HEK293 (cell line): ENCODE results near the gene METTL26.

Experiments
- CTCF ChIA-PET: fragments of 350-600 bp; formaldehyde crosslinking; extraction: SDS; loops from one replicate; lab custom pipeline; 2021; ENCODE audit warnings: antibody characterized with exemption; lab: Yijun Ruan, JAX
- POLR2A ChIA-PET: fragments of 300-600 bp; formaldehyde crosslinking; extraction: SDS; loops from one replicate; lab custom pipeline; 2020; ENCODE audit warnings: antibody characterized with exemption, inconsistent platforms; lab: Yijun Ruan, JAX
- H3K27ac ChIP-seq: fragments of 200-500 bp; sonication (Bioruptor generic); 2 replicates; pipeline ENCODE4 v1.5.1; 2014; ENCODE audit warnings: low read depth, low read length, control low read depth, inconsistent platforms; ENCODE audit errors: extremely low read depth
- H3K36me3 ChIP-seq, 2 experiments: fragments of 200-500 bp in 1 of 2; sonication (Bioruptor generic) in 1 of 2; 1 replicate in 1 of 2; 2 replicates in 1 of 2; pipeline ENCODE4 v1.5.1; 2014 to 2017; ENCODE audit warnings: inconsistent platforms in 2 of 2, low read length in 2 of 2; ENCODE audit not compliant: control insufficient read depth in 2 of 2, insufficient read depth in 1 of 2
- H3K4me1 ChIP-seq: fragments of 200-500 bp; sonication (Bioruptor generic); 2 replicates; pipeline ENCODE4 v1.5.1; 2014; ENCODE audit warnings: mild to moderate bottlenecking, low read length, inconsistent platforms; ENCODE audit not compliant: control insufficient read depth, insufficient read depth
- H3K4me3 ChIP-seq: 2 replicates; pipeline ENCODE4 v1.5.1; 2011; ENCODE audit warnings: low read depth, mild to moderate bottlenecking, control low read depth, low read length, moderate library complexity
- H3K9me3 ChIP-seq: fragments of 200-500 bp; sonication (Bioruptor generic); 2 replicates; pipeline ENCODE4 v1.5.1; 2014; ENCODE audit warnings: low read depth, low read length, inconsistent platforms; ENCODE audit not compliant: control insufficient read depth, insufficient read depth
- EGR2 ChIP-seq: fragments of 450-650 bp; formaldehyde crosslinking; IDR thresholded peaks from 2 replicates; pipeline ENCODE4 v1.5.1; 2016; ENCODE audit warnings: low read depth, missing biosample characterization, missing genetic modification characterization
- KLF10 ChIP-seq: fragments of 450-650 bp; IDR thresholded peaks from 2 replicates; pipeline ENCODE4 v1.5.1; 2018; ENCODE audit warnings: missing biosample characterization, mild to moderate bottlenecking, missing genetic modification characterization
- KLF16 ChIP-seq: fragments of 450-650 bp; formaldehyde crosslinking; IDR thresholded peaks from 2 replicates; pipeline ENCODE4 v1.5.1; 2017; ENCODE audit warnings: missing biosample characterization, missing genetic modification characterization
- SP2 ChIP-seq: fragments of 450-650 bp; formaldehyde crosslinking; IDR thresholded peaks from 2 replicates; pipeline ENCODE4 v1.5.1; 2016; ENCODE audit warnings: missing biosample characterization, missing genetic modification characterization
- ZBTB17 ChIP-seq: fragments of 450-650 bp; formaldehyde crosslinking; IDR thresholded peaks from 2 replicates; pipeline ENCODE4 v1.5.1; 2016; ENCODE audit warnings: missing biosample characterization, missing genetic modification characterization
- ZFP3 ChIP-seq: fragments of 450-650 bp; formaldehyde crosslinking; IDR thresholded peaks from 2 replicates; pipeline ENCODE4 v1.5.1; 2016; ENCODE audit warnings: low read depth, missing biosample characterization, missing genetic modification characterization
- ZNF157 ChIP-seq: fragments of 450-650 bp; formaldehyde crosslinking; IDR thresholded peaks from 2 replicates; pipeline ENCODE4 v1.5.1; 2016; ENCODE audit warnings: missing biosample characterization, missing genetic modification characterization
- ZNF169 ChIP-seq: fragments of 450-650 bp; formaldehyde crosslinking; IDR thresholded peaks from 2 replicates; pipeline ENCODE4 v1.5.1; 2016; ENCODE audit warnings: missing biosample characterization, missing genetic modification characterization
- ZNF302 ChIP-seq: fragments of 450-650 bp; formaldehyde crosslinking; IDR thresholded peaks from 2 replicates; pipeline ENCODE4 v1.5.1; 2016; ENCODE audit warnings: missing biosample characterization, missing genetic modification characterization, low read depth
- ZNF560 ChIP-seq: fragments of 450-650 bp; formaldehyde crosslinking; IDR thresholded peaks from 2 replicates; pipeline ENCODE4 v1.5.1; 2017; ENCODE audit warnings: missing biosample characterization, missing genetic modification characterization, borderline replicate concordance
- ZNF600 ChIP-seq: fragments of 450-650 bp; formaldehyde crosslinking; IDR thresholded peaks from 2 replicates; pipeline ENCODE4 v1.5.1; 2016; ENCODE audit warnings: missing biosample characterization, missing genetic modification characterization
- ZNF623 ChIP-seq: fragments of 450-650 bp; formaldehyde crosslinking; IDR thresholded peaks from 2 replicates; pipeline ENCODE4 v1.5.1; 2016; ENCODE audit warnings: missing biosample characterization, missing genetic modification characterization
- ZNF670 ChIP-seq: fragments of 450-650 bp; formaldehyde crosslinking; IDR thresholded peaks from 2 replicates; pipeline ENCODE4 v1.5.1; 2016; ENCODE audit warnings: missing biosample characterization, missing genetic modification characterization, low read depth
- ZNF677 ChIP-seq: fragments of 450-650 bp; IDR thresholded peaks from 2 replicates; pipeline ENCODE4 v1.5.0; 2018; ENCODE audit warnings: missing biosample characterization, mild to moderate bottlenecking, missing genetic modification characterization, moderate library complexity
- ZNF785 ChIP-seq: fragments of 450-650 bp; formaldehyde crosslinking; IDR thresholded peaks from 2 replicates; pipeline ENCODE4 v1.5.1; 2016; ENCODE audit warnings: missing biosample characterization, missing genetic modification characterization
- ZSCAN23 ChIP-seq: fragments of 450-650 bp; formaldehyde crosslinking; IDR thresholded peaks from 2 replicates; pipeline ENCODE4 v1.5.1; 2016; ENCODE audit warnings: missing biosample characterization, missing genetic modification characterization
- ZSCAN30 ChIP-seq: fragments of 450-650 bp; IDR thresholded peaks from 2 replicates; pipeline ENCODE4 v1.5.1; 2018; ENCODE audit warnings: missing biosample characterization, mild to moderate bottlenecking, missing genetic modification characterization, moderate library complexity
- TF ChIP-seq, protein P1 (sequence below): fragments of 450-650 bp; formaldehyde crosslinking; IDR thresholded peaks from 2 replicates; pipeline ENCODE4 v1.5.1; 2016; ENCODE audit warnings: missing biosample characterization, missing genetic modification characterization
- TF ChIP-seq, protein P2 (sequence below): fragments of 450-650 bp; formaldehyde crosslinking; IDR thresholded peaks from 2 replicates; pipeline ENCODE4 v1.5.1; 2016; ENCODE audit warnings: missing biosample characterization, missing genetic modification characterization
- TF ChIP-seq, protein P3 (sequence below): fragments of 450-650 bp; formaldehyde crosslinking; IDR thresholded peaks from 2 replicates; pipeline ENCODE4 v1.5.1; 2016; ENCODE audit warnings: missing biosample characterization, missing genetic modification characterization

Gene METTL26

DNA sequence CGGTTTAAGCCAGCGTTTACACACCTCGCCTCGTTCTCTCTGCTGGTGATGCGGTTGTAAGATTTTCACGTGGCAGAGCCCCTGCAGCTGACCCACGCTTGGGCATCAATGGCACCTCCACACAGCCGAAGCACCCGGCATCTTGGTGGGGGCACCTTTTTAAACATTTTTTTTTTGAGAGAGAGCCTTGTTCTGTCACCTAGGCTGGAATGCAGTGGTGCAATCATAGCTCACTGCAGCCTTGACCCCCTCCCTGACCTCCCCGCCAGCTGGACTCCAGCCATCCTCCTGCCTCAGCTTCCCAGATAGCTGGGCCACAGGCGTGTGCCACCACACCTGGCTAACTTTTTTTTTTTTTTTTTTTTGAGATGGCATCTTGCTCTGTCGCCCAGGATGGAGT lies 17.9 kb upstream of the METTL26 start:
- no peaks in the 10 kb centered on the region for H3K9me3 ChIP-seq
- no peak for TF ChIP-seq ZBTB17
- no peak for TF ChIP-seq KLF16 (tag by site-specific recombination)
- 0 out of 2 replicates have a peak, but pooled peaks have one; percentile 12 for TF ChIP-seq ZNF600 (tag by site-specific recombination)
- TF ChIP-seq ZNF157 (tag by site-specific recombination) = no peak
- no peak for TF ChIP-seq ZNF623 (tag by site-specific recombination)
- no peak for TF ChIP-seq ZNF302 (tag by site-specific recombination)
- TF ChIP-seq ZNF169 (tag by site-specific recombination) = no peak
- TF ChIP-seq ZNF785 (tag by site-specific recombination) = no peak
- no peak for TF ChIP-seq ZNF560 (tag by site-specific recombination)
- H3K27ac ChIP-seq = no peak overlapping the region
- ChIA-PET POLR2A (no interaction called here), CTCF (no interaction called here)
- no peaks in the 10 kb centered on the region for H3K4me1 ChIP-seq
- no peak overlapping the region for H3K4me3 ChIP-seq
- peaks cover 0 to 71% of the 10 kb centered on the region in 2 experiments; a peak in 2 of 3 replicates for H3K36me3 ChIP-seq

DNA sequence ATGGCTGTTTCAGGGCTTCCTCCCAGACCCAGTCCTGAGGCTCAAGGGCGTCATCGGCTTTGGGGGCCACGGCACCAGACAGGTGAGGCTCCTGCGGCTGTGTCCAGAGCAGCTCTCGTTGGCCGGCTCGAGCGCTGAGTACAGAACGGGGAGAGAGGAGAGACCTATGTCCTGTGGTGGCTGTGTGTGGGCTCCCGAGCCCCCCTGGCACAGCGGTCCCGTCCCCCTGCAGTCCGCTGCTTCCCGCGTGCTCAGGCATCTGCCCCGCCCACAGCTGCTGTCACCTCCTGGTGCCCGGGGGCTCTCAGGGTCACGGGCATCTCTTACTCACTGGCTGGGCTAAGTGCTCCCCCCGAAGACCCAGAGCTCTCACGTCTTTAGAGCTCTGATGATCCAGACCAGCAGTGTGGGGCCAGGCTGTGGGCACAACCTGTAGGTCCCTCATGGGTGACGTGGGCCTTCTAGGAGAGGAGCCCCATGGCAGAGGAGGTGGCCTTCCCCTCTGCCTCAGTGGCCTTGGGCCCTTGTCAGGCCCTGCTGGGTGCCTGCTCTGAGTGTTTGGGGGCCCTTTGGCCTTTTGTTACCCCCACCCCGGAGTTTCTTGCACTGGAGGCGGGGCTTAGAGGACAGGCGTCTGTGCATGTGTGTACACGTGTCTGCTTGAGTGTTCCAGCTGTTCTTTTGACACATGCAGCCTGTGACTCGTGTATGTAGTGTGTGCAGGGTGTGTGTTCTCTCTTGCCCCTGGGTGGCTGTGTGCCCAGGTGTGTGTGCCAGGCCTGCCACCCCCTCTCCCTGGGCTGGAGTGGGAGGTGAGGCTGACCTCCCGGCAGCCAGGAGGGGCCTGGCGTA lies 16.6 kb upstream of the METTL26 start:
- Histone ChIP-seq H3K27ac (no peak overlapping the region), H3K36me3 (peaks cover 0 to 57% of the 10 kb centered on the region in 2 experiments; a peak in 2 of 3 replicates), H3K9me3 (no peaks in the 10 kb centered on the region), H3K4me3 (no peak overlapping the region), H3K4me1 (0 out of 2 replicates have a peak, but pooled peaks cover 3% of the 10 kb centered on the region)
- TF ChIP-seq, protein P1, sequence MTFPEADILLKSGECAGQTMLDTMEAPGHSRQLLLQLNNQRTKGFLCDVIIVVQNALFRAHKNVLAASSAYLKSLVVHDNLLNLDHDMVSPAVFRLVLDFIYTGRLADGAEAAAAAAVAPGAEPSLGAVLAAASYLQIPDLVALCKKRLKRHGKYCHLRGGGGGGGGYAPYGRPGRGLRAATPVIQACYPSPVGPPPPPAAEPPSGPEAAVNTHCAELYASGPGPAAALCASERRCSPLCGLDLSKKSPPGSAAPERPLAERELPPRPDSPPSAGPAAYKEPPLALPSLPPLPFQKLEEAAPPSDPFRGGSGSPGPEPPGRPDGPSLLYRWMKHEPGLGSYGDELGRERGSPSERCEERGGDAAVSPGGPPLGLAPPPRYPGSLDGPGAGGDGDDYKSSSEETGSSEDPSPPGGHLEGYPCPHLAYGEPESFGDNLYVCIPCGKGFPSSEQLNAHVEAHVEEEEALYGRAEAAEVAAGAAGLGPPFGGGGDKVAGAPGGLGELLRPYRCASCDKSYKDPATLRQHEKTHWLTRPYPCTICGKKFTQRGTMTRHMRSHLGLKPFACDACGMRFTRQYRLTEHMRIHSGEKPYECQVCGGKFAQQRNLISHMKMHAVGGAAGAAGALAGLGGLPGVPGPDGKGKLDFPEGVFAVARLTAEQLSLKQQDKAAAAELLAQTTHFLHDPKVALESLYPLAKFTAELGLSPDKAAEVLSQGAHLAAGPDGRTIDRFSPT = peak; percentile 83; the same call in 1 of the 2 replicates
- no peak for TF ChIP-seq ZSCAN30 (tag by site-specific recombination)
- ChIA-PET CTCF (no interaction called here), POLR2A (no interaction called here)

DNA sequence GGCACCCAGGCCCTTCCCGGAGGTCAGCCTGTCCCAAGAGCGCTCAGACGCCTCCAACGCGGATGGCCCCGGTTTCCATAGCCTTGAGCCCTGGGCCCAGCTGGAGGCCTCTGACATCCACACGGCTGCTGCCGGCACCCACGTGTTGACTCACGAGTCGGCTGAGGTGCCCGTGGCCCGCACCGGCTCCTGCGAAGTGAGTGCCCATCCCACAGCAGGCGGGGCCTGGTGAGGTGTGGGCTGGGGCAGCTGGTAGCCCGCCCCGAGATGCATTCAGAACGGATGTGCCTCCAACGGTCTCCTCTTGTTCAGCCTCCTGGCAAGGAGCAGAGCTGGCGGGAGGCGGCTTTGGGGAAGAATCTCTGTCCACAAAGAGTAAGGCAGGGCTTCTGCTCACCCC lies 15.7 kb upstream of the METTL26 start:
- CTCF ChIA-PET = no interaction called here

DNA sequence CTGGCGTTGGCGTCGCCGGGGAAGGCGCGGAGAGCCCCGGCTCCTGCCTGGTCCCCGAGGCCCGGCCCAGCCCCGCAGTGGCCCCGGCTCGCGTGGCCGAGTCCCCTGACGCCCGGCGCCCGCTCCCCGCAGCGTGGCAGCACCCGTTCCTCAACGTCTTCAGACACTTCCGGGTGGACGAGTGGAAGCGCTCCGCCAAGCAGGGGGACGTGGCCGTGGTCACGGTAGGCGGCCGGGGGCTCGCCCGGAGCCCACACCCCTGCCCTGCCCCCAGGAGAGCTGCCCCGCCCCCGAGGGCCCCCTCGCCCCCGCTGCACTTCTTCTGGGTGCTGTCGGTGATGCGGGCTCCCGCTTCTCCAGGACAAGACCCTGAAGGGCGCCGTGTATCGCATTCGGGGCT lies 13.5 kb upstream of the METTL26 start:
- ChIA-PET POLR2A (interaction anchor here (0.8 to 2.3 kb wide), 4 partner anchors 11 to 31 kb away, joined by 3 to 10 read pairs (median 6); partner anchors contain the start of genes METTL26, RHOT2 and STUB1), CTCF (interaction anchor here (0.6 to 1.6 kb wide), 4 partner anchors 12 to 117 kb away, joined by 3 to 4 read pairs (median 3); partner anchors contain the start of gene RHOT2)
- H3K4me3 ChIP-seq = peak overlapping the region; percentile 37
- H3K27ac ChIP-seq = peak overlapping the region; percentile 97
- H3K4me1 ChIP-seq = 0 out of 2 replicates have a peak, but pooled peaks cover 5% of the 10 kb centered on the region
- H3K36me3 ChIP-seq = peaks cover 0 to 33% of the 10 kb centered on the region in 2 experiments; a peak in 2 of 3 replicates
- H3K9me3 ChIP-seq = no peaks in the 10 kb centered on the region
- TF ChIP-seq, protein P2, sequence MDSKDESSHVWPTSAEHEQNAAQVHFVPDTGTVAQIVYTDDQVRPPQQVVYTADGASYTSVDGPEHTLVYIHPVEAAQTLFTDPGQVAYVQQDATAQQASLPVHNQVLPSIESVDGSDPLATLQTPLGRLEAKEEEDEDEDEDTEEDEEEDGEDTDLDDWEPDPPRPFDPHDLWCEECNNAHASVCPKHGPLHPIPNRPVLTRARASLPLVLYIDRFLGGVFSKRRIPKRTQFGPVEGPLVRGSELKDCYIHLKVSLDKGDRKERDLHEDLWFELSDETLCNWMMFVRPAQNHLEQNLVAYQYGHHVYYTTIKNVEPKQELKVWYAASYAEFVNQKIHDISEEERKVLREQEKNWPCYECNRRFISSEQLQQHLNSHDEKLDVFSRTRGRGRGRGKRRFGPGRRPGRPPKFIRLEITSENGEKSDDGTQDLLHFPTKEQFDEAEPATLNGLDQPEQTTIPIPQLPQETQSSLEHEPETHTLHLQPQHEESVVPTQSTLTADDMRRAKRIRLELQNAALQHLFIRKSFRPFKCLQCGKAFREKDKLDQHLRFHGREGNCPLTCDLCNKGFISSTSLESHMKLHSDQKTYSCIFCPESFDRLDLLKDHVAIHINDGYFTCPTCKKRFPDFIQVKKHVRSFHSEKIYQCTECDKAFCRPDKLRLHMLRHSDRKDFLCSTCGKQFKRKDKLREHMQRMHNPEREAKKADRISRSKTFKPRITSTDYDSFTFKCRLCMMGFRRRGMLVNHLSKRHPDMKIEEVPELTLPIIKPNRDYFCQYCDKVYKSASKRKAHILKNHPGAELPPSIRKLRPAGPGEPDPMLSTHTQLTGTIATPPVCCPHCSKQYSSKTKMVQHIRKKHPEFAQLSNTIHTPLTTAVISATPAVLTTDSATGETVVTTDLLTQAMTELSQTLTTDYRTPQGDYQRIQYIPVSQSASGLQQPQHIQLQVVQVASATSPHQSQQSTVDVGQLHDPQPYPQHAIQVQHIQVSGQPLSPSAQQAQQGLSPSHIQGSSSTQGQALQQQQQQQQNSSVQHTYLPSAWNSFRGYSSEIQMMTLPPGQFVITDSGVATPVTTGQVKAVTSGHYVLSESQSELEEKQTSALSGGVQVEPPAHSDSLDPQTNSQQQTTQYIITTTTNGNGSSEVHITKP = peak; percentile 30; the same call in 1 of the 2 replicates
- TF ChIP-seq ZNF677 (0 out of 2 replicates have a peak, but pooled peaks have one; percentile 26), KLF10 (tag by site-specific recombination) (peak; percentile 86), ZFP3 (tag by site-specific recombination) (no peak), ZSCAN23 (tag by site-specific recombination) (no peak)
- TF ChIP-seq, protein P3, sequence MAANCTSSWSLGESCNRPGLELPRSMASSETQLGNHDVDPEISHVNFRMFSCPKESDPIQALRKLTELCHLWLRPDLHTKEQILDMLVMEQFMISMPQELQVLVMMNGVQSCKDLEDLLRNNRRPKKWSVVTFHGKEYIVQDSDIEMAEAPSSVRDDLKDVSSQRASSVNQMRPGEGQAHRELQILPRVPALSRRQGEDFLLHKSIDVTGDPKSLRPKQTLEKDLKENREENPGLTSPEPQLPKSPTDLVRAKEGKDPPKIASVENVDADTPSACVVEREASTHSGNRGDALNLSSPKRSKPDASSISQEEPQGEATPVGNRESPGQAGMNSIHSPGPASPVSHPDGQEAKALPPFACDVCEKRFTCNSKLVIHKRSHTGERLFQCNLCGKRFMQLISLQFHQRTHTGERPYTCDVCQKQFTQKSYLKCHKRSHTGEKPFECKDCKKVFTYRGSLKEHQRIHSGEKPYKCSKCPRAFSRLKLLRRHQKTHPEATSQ (tag by site-specific recombination) = no peak

More for the DNA sequence above, 15.7 kb upstream of the METTL26 start:
- TF ChIP-seq ZNF670 (tag by site-specific recombination) (no peak), EGR2 (tag by site-specific recombination) (peak; percentile 63), SP2 (tag by site-specific recombination) (peak; percentile 44; the same call in 1 of the 2 replicates)
- Histone ChIP-seq H3K27ac (no peak overlapping the region), H3K9me3 (no peaks in the 10 kb centered on the region), H3K4me1 (0 out of 2 replicates have a peak, but pooled peaks cover 3% of the 10 kb centered on the region), H3K36me3 (peaks cover 0 to 53% of the 10 kb centered on the region in 2 experiments; a peak in 2 of 3 replicates), H3K4me3 (no peak overlapping the region)
- POLR2A ChIA-PET = no interaction called here
